Measurements from ENCODE around the gene CPNE8. TPM values are rescaled to one million over a fixed set of nuclear protein-coding genes. Genes with fewer than 3 reads are reported as not detected.

Gene CPNE8
- total and polyA plus RNA-seq, 5 donors from 2014 or later = 0.73 to 10.3 (median 1.5) TPM

GRCh38 chr12:38713294-38713693 is 192.1 kb downstream of the CPNE8 start:
- Mint-ChIP-seq H3K27me3 (no peaks in the 10 kb centered on the region), H3K9me3 (peaks cover 0 to 9% (median 0%) of the 10 kb centered on the region in 7 donors), H3K4me3 (no peak overlapping the region), H3K4me1 (no peaks in the 10 kb centered on the region), H3K27ac (no peak overlapping the region), H3K36me3 (no peaks in the 10 kb centered on the region)
- H3K4me3 ChIP-seq (ENCODE audit: low read depth, low read length) = no peak overlapping the region
- DNase-seq (no peak), ATAC-seq (ENCODE audit: low read depth in 2 of 2) (no peak)
- H3K36me3 ChIP-seq (ENCODE audit: control insufficient read depth, insufficient read depth, low read length) = no peaks in the 10 kb centered on the region
- no peaks in the 10 kb centered on the region for H3K4me1 ChIP-seq (ENCODE audit: control insufficient read depth, insufficient read depth, low read length, poor library complexity, severe bottlenecking)
- H3K27ac ChIP-seq (ENCODE audit: insufficient read depth, low read length, poor library complexity, severe bottlenecking) = no peak overlapping the region
- H3K9me3 ChIP-seq (ENCODE audit: control insufficient read depth in 2 of 2, low read length in 2 of 2) = no peaks in the 10 kb centered on the region
- no peaks in the 10 kb centered on the region for H3K27me3 ChIP-seq (ENCODE audit: control insufficient read depth, insufficient read depth, low read length)

DNA sequence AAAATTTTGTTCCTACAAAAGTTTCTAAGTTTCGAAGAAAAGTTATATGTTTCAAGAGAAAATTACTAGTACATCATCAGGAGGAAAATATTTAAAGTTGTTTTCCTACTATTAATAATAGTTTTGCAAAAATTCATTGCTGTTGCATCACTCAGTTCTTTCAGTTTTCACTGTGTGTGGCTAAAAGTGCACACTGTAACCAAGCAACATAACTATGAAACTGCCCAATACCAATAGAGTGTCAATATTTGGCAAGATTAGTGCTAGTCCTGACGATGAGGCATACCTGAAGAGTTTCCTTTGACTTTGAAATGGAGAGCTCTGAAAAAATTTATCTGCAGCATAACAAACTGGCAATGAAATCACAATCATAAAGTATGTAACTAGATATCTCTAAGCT is 194.3 kb downstream of the CPNE8 start:
- DNase-seq (no peak), ATAC-seq (ENCODE audit: low read depth in 2 of 2) (no peak)
- Histone ChIP-seq H3K4me1 (ENCODE audit: control insufficient read depth, insufficient read depth, low read length, poor library complexity, severe bottlenecking) (no peaks in the 10 kb centered on the region), H3K27ac (ENCODE audit: insufficient read depth, low read length, poor library complexity, severe bottlenecking) (no peak overlapping the region), H3K4me3 (ENCODE audit: low read depth, low read length) (no peak overlapping the region), H3K9me3 (ENCODE audit: control insufficient read depth in 2 of 2, low read length in 2 of 2) (no peaks in the 10 kb centered on the region), H3K27me3 (ENCODE audit: control insufficient read depth, insufficient read depth, low read length) (no peaks in the 10 kb centered on the region), H3K36me3 (ENCODE audit: control insufficient read depth, insufficient read depth, low read length) (no peaks in the 10 kb centered on the region)
- H3K9me3 Mint-ChIP-seq = peaks cover 0 to 4% (median 0%) of the 10 kb centered on the region in 7 donors
- no peak overlapping the region for H3K4me3 Mint-ChIP-seq
- no peak overlapping the region for H3K27ac Mint-ChIP-seq
- H3K36me3 Mint-ChIP-seq = no peaks in the 10 kb centered on the region
- no peaks in the 10 kb centered on the region for H3K4me1 Mint-ChIP-seq
- no peaks in the 10 kb centered on the region for H3K27me3 Mint-ChIP-seq

DNA sequence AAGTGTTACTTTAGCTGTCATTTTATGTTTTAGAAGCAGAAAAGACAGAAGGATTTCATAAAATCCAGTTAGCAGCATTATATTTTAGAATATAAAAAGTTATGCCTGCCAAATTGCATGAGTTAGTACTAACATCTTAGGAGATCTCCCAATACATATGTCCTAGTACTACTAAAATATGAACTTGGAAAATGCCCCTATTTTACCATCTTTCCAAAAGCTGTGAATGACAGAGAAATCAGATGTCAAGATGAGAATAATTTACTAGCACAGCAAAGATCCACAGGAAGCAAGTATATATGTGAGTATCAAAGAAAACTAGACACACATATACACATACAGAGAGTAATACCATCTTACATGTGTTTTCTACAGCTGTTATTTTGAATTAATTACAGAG is 196.9 kb downstream of the CPNE8 start:
- Mint-ChIP-seq H3K4me1 (no peaks in the 10 kb centered on the region), H3K4me3 (no peak overlapping the region), H3K27me3 (no peaks in the 10 kb centered on the region), H3K27ac (no peak overlapping the region), H3K36me3 (no peaks in the 10 kb centered on the region), H3K9me3 (peaks cover 0 to 2% (median 0%) of the 10 kb centered on the region in 7 donors)
- Histone ChIP-seq H3K4me1 (ENCODE audit: control insufficient read depth, insufficient read depth, low read length, poor library complexity, severe bottlenecking) (no peaks in the 10 kb centered on the region), H3K9me3 (ENCODE audit: control insufficient read depth in 2 of 2, low read length in 2 of 2) (no peaks in the 10 kb centered on the region), H3K27me3 (ENCODE audit: control insufficient read depth, insufficient read depth, low read length) (no peaks in the 10 kb centered on the region), H3K27ac (ENCODE audit: insufficient read depth, low read length, poor library complexity, severe bottlenecking) (no peak overlapping the region), H3K4me3 (ENCODE audit: low read depth, low read length) (no peak overlapping the region), H3K36me3 (ENCODE audit: control insufficient read depth, insufficient read depth, low read length) (no peaks in the 10 kb centered on the region)
- DNase-seq (no peak), ATAC-seq (ENCODE audit: low read depth in 2 of 2) (no peak)

GRCh38 chr12:38707648-38708047 is 197.7 kb downstream of the CPNE8 start:
- H3K27ac Mint-ChIP-seq = no peak overlapping the region
- no peaks in the 10 kb centered on the region for H3K27me3 Mint-ChIP-seq
- H3K9me3 Mint-ChIP-seq = peaks cover 0 to 2% (median 0%) of the 10 kb centered on the region in 7 donors
- Histone ChIP-seq H3K27me3 (ENCODE audit: control insufficient read depth, insufficient read depth, low read length) (no peaks in the 10 kb centered on the region), H3K27ac (ENCODE audit: insufficient read depth, low read length, poor library complexity, severe bottlenecking) (no peak overlapping the region), H3K9me3 (ENCODE audit: control insufficient read depth in 2 of 2, low read length in 2 of 2) (no peaks in the 10 kb centered on the region), H3K4me3 (ENCODE audit: low read depth, low read length) (no peak overlapping the region), H3K36me3 (ENCODE audit: control insufficient read depth, insufficient read depth, low read length) (no peaks in the 10 kb centered on the region), H3K4me1 (ENCODE audit: control insufficient read depth, insufficient read depth, low read length, poor library complexity, severe bottlenecking) (no peaks in the 10 kb centered on the region)
- H3K4me3 Mint-ChIP-seq = no peak overlapping the region
- no peaks in the 10 kb centered on the region for H3K4me1 Mint-ChIP-seq
- no peaks in the 10 kb centered on the region for H3K36me3 Mint-ChIP-seq
- ATAC-seq (ENCODE audit: low read depth in 2 of 2) (no peak), DNase-seq (no peak)

- Histone ChIP-seq H3K36me3 (ENCODE audit: control insufficient read depth, insufficient read depth, low read length) (no peaks in the 10 kb centered on the region), H3K27ac (ENCODE audit: insufficient read depth, low read length, poor library complexity, severe bottlenecking) (no peak overlapping the region), H3K27me3 (ENCODE audit: control insufficient read depth, insufficient read depth, low read length) (no peaks in the 10 kb centered on the region), H3K4me3 (ENCODE audit: low read depth, low read length) (no peak overlapping the region), H3K4me1 (ENCODE audit: control insufficient read depth, insufficient read depth, low read length, poor library complexity, severe bottlenecking) (no peaks in the 10 kb centered on the region), H3K9me3 (ENCODE audit: control insufficient read depth in 2 of 2, low read length in 2 of 2) (no peaks in the 10 kb centered on the region)
- H3K36me3 Mint-ChIP-seq = peaks cover 15% of the 10 kb centered on the region
- no peaks in the 10 kb centered on the region for H3K27me3 Mint-ChIP-seq
- H3K27ac Mint-ChIP-seq = no peak overlapping the region
- ATAC-seq (ENCODE audit: low read depth in 2 of 2) (no peak), DNase-seq (no peak)
- no peak overlapping the region for H3K4me3 Mint-ChIP-seq
- peaks cover 0 to 7% (median 5%) of the 10 kb centered on the region in 7 donors for H3K9me3 Mint-ChIP-seq
- H3K4me1 Mint-ChIP-seq = no peaks in the 10 kb centered on the region
Observed at GRCh38 chr12:38697289-38697688, 208.1 kb downstream of the CPNE8 start.

GRCh38 chr12:38695057-38695456 is 210.3 kb downstream of the CPNE8 start:
- DNase-seq = no peak
- peaks cover 9% of the 10 kb centered on the region for H3K36me3 Mint-ChIP-seq
- Histone ChIP-seq H3K27me3 (ENCODE audit: control insufficient read depth, insufficient read depth, low read length) (no peaks in the 10 kb centered on the region), H3K27ac (ENCODE audit: insufficient read depth, low read length, poor library complexity, severe bottlenecking) (no peak overlapping the region), H3K4me3 (ENCODE audit: low read depth, low read length) (no peak overlapping the region), H3K4me1 (ENCODE audit: control insufficient read depth, insufficient read depth, low read length, poor library complexity, severe bottlenecking) (no peaks in the 10 kb centered on the region), H3K9me3 (ENCODE audit: control insufficient read depth in 2 of 2, low read length in 2 of 2) (no peaks in the 10 kb centered on the region), H3K36me3 (ENCODE audit: control insufficient read depth, insufficient read depth, low read length) (no peaks in the 10 kb centered on the region)
- no peaks in the 10 kb centered on the region for H3K27me3 Mint-ChIP-seq
- H3K4me3 Mint-ChIP-seq = no peak overlapping the region
- H3K4me1 Mint-ChIP-seq = peaks cover 0 to 4% (median 0%) of the 10 kb centered on the region in 4 donors
- ATAC-seq (ENCODE audit: low read depth in 2 of 2) = no peak
- H3K9me3 Mint-ChIP-seq = peaks cover 0 to 6% (median 4%) of the 10 kb centered on the region in 7 donors
- no peak overlapping the region for H3K27ac Mint-ChIP-seq

GRCh38 chr12:38691164-38691563 is 214.2 kb downstream of the CPNE8 start:
- Histone ChIP-seq H3K9me3 (ENCODE audit: control insufficient read depth in 2 of 2, low read length in 2 of 2) (no peaks in the 10 kb centered on the region), H3K36me3 (ENCODE audit: control insufficient read depth, insufficient read depth, low read length) (no peaks in the 10 kb centered on the region), H3K4me1 (ENCODE audit: control insufficient read depth, insufficient read depth, low read length, poor library complexity, severe bottlenecking) (no peaks in the 10 kb centered on the region), H3K4me3 (ENCODE audit: low read depth, low read length) (no peak overlapping the region), H3K27ac (ENCODE audit: insufficient read depth, low read length, poor library complexity, severe bottlenecking) (no peak overlapping the region), H3K27me3 (ENCODE audit: control insufficient read depth, insufficient read depth, low read length) (no peaks in the 10 kb centered on the region)
- peaks cover 0 to 3% (median 1%) of the 10 kb centered on the region in 7 donors for H3K9me3 Mint-ChIP-seq
- no peak for ATAC-seq (ENCODE audit: low read depth in 2 of 2)
- no peak overlapping the region for H3K4me3 Mint-ChIP-seq
- H3K36me3 Mint-ChIP-seq = peaks cover 12% of the 10 kb centered on the region
- no peak overlapping the region for H3K27ac Mint-ChIP-seq
- peaks cover 0 to 4% (median 0%) of the 10 kb centered on the region in 4 donors for H3K4me1 Mint-ChIP-seq
- no peak for DNase-seq
- no peaks in the 10 kb centered on the region for H3K27me3 Mint-ChIP-seq

- Mint-ChIP-seq H3K36me3 (peaks cover 7% of the 10 kb centered on the region), H3K4me1 (peaks cover 0 to 4% (median 0%) of the 10 kb centered on the region in 4 donors), H3K27ac (no peak overlapping the region), H3K27me3 (no peaks in the 10 kb centered on the region), H3K9me3 (peaks cover 0 to 3% (median 0%) of the 10 kb centered on the region in 7 donors), H3K4me3 (no peak overlapping the region)
- Histone ChIP-seq H3K27ac (ENCODE audit: insufficient read depth, low read length, poor library complexity, severe bottlenecking) (no peak overlapping the region), H3K9me3 (ENCODE audit: control insufficient read depth in 2 of 2, low read length in 2 of 2) (no peaks in the 10 kb centered on the region), H3K36me3 (ENCODE audit: control insufficient read depth, insufficient read depth, low read length) (no peaks in the 10 kb centered on the region), H3K27me3 (ENCODE audit: control insufficient read depth, insufficient read depth, low read length) (no peaks in the 10 kb centered on the region), H3K4me3 (ENCODE audit: low read depth, low read length) (no peak overlapping the region), H3K4me1 (ENCODE audit: control insufficient read depth, insufficient read depth, low read length, poor library complexity, severe bottlenecking) (no peaks in the 10 kb centered on the region)
- DNase-seq = no peak
- ATAC-seq (ENCODE audit: low read depth in 2 of 2) = no peak
Observed at GRCh38 chr12:38690646-38691045, 214.7 kb downstream of the CPNE8 start.
